Activated CD8-positive, alpha-beta memory T cell treated with anti-CD3 and anti-CD28 coated beads, Interleukin-2, amount 10 ng/mL, durations not matched to agents 7 days and 5 days (primary cell): Measurements from ENCODE around the gene IKZF1. TPM values are rescaled to one million over a fixed set of nuclear protein-coding genes. Genes with fewer than 3 reads are reported as not detected.

ENCODE experiments used
- ATAC-seq: fragments of 150-1000 bp; cut with Tn5 transposase; one replicate; pipeline ENCODE4 v1.10.0; 2021; ENCODE audit warnings: moderate library complexity
- CTCF ChIA-PET: fragments of 350-600 bp; sonication (Branson Sonifier 250); formaldehyde crosslinking; loops from one replicate; lab custom pipeline; 2021; ENCODE audit warnings: antibody characterized with exemption; lab: Charles Lee
- DNase-seq: peaks from one replicate; pipeline ENCODE4 v3.0.0-alpha.2; 2020
- H3K27ac Mint-ChIP-seq: one replicate; pipeline ENCODE4 v1.8.0; 2021; ENCODE audit warnings: mild to moderate bottlenecking, mixed read lengths
- H3K27me3 Mint-ChIP-seq: one replicate; pipeline ENCODE4 v1.8.0; 2021; ENCODE audit warnings: mixed read lengths
- H3K36me3 Mint-ChIP-seq: one replicate; pipeline ENCODE4 v1.8.0; 2021; ENCODE audit warnings: mild to moderate bottlenecking, mixed read lengths
- H3K4me1 Mint-ChIP-seq: one replicate; pipeline ENCODE4 v1.8.0; 2021; ENCODE audit warnings: mixed read lengths
- H3K4me3 Mint-ChIP-seq: one replicate; pipeline ENCODE4 v1.8.0; 2021; ENCODE audit warnings: mild to moderate bottlenecking, moderate library complexity, mixed read lengths
- H3K9me3 Mint-ChIP-seq: one replicate; pipeline ENCODE4 v1.8.0; 2022; ENCODE audit warnings: low read depth, mixed read lengths
- total RNA-seq, 2 experiments: library from RNA; stranded (reverse); gene quantifications; one replicate each; pipeline ENCODE4 v1.2.3, GENCODE V29; 2021

Gene IKZF1
- total RNA-seq, 2 experiments from 2014 or later = 348 to 374 TPM

DNA sequence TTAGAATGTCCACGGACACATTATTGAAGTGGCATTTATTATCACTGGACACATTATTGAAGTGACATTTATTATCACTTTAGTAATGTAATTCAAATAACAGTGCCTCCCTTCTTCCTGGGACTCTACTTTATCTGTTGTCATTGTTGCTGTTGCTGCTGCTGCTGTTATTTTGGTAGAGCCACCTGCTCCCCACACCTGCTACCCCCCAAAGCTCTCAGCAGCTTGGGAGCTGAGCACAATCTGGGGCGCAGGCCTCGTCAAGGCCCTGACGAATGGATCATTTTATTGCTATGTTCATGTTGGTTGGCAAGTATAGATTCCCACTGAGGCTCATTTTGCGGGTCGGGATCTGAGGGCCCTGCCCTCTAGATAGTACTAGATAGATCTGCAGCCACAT lies 120.8 kb downstream of the IKZF1 start:
- H3K27ac Mint-ChIP-seq = no peak overlapping the region
- CTCF ChIA-PET = interaction anchor here (1.0 kb wide), 1 partner anchor 219 kb away, joined by 3 read pairs; no protein-coding TSS in a partner anchor

DNA sequence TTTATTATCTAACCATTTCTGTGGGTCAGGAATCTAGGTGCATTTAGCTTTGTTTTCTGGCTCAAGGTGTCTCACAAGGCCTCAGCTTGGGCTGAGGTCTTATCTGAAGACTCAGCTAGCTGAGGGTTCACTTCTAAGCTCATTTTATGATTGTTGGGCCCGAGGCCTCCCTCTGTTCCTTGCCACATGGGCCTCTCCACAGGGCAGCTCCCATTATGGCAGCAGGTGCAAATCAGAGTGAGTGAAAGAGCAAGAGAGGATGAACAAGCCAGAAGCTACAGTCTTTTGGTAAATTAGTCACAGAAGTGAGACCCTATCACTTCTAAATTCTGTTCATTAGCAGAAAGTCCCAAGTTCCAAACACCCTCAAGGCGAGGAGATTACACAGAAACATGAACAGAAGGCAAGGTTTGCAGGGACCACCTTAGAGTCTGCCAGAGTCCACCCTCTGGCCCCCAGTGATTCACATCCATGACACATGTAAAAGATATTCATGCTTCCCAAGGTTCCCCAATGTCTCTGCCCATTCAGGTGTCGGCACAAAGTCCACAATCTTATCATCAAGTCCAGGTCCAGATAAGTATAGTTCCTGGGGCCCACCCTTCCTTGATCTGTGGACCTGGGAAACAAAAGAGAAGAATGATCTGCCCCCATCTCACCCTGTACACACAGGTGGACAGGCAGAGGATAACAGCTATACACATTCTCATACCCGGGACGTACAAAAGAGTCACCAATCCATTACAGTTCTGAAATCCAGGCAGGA lies 121.9 kb downstream of the IKZF1 start:
- no peaks in the 10 kb centered on the region for H3K27me3 Mint-ChIP-seq
- H3K4me1 Mint-ChIP-seq = peaks cover 4% of the 10 kb centered on the region
- CTCF ChIA-PET = interaction anchor here (1.0 to 2.7 kb wide), 3 partner anchors 9 to 220 kb away, joined by 3 to 17 read pairs (median 5); no protein-coding TSS in a partner anchor
- DNase-seq = no peak
- no peak overlapping the region for H3K27ac Mint-ChIP-seq
- no peak for ATAC-seq
- H3K36me3 Mint-ChIP-seq = peaks cover 4% of the 10 kb centered on the region
- H3K9me3 Mint-ChIP-seq = no peaks in the 10 kb centered on the region
- H3K4me3 Mint-ChIP-seq = no peak overlapping the region

More for the DNA sequence above, 120.8 kb downstream of the IKZF1 start:
- H3K36me3 Mint-ChIP-seq = peaks cover 3% of the 10 kb centered on the region
- no peak for ATAC-seq
- DNase-seq = no peak
- no peaks in the 10 kb centered on the region for H3K27me3 Mint-ChIP-seq
- peaks cover 4% of the 10 kb centered on the region for H3K4me1 Mint-ChIP-seq
- H3K4me3 Mint-ChIP-seq = no peak overlapping the region
- no peaks in the 10 kb centered on the region for H3K9me3 Mint-ChIP-seq

DNA sequence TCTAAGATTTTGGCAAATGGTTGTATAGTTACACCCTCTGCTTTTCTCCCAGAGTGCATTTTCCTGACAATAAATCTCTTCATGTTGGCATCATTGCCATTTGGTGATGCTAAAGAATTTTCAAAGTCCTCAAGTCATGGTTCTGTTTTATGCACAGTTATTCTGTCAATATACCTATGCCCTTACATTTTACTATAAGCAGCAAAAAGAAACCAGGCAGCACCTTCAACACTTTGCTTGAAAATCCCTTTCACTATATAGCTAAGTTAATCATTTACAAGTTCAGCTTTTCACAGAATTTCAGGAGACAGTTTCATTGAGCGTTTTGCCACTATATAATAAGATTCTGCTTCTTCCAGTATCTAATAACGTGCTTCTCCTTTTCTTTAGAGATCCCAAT lies 123.0 kb downstream of the IKZF1 start:
- CTCF ChIA-PET = interaction anchor here (1.5 to 2.7 kb wide), 2 partner anchors 10 to 206 kb away, joined by 5 to 17 read pairs; no protein-coding TSS in a partner anchor
- DNase-seq (no peak), ATAC-seq (no peak)

DNA sequence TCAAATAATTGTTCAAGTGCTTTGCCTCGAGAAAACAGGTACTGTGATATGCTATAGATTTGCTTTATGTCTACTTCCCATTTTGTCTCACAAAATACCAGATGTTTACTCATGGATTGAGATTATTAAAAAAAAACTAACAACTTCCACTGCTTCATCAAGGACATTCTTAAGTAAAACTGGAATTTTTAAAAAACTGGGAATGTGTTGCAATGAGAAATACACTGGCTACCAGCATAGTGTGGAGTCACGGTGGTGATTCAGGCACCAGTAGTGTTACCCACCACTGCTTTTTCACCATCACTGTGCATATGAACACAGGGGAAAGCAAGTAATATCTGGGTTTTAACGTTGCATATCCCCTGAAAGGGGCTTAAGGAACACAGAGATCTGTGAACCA lies 124.4 kb downstream of the IKZF1 start:
- no peak overlapping the region for H3K27ac Mint-ChIP-seq
- H3K4me1 Mint-ChIP-seq = no peaks in the 10 kb centered on the region
- no peak for ATAC-seq
- H3K36me3 Mint-ChIP-seq = peaks cover 4% of the 10 kb centered on the region
- H3K9me3 Mint-ChIP-seq = no peaks in the 10 kb centered on the region
- DNase-seq = no peak
- no peaks in the 10 kb centered on the region for H3K27me3 Mint-ChIP-seq
- H3K4me3 Mint-ChIP-seq = no peak overlapping the region
- CTCF ChIA-PET = no interaction called here

More for the DNA sequence above, 123.0 kb downstream of the IKZF1 start:
- H3K27me3 Mint-ChIP-seq = no peaks in the 10 kb centered on the region
- no peak overlapping the region for H3K4me3 Mint-ChIP-seq
- H3K36me3 Mint-ChIP-seq = peaks cover 4% of the 10 kb centered on the region
- H3K9me3 Mint-ChIP-seq = no peaks in the 10 kb centered on the region
- no peaks in the 10 kb centered on the region for H3K4me1 Mint-ChIP-seq
- no peak overlapping the region for H3K27ac Mint-ChIP-seq

DNA sequence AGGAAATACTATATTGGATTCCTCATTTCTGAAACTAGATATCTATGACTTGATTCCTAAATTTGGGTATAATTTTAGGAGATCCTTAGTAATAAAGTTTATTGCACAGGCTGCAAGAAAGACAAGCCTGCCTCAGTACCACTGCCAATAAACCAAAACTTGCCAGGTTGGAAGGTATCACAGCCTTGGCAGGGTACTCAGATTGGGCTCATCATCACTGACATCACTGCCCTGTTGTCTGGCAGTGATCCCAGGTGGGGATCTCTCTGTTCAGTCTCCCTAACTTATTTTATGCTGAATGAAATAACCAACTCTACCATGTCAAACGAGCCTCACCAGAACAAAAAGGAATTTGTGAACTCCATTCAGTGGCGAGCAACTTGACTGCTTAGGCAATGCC lies 126.8 kb downstream of the IKZF1 start:
- H3K27me3 Mint-ChIP-seq = no peaks in the 10 kb centered on the region
- ATAC-seq (no peak), DNase-seq (no peak)
- no peak overlapping the region for H3K27ac Mint-ChIP-seq
- CTCF ChIA-PET = no interaction called here
- H3K4me1 Mint-ChIP-seq = no peaks in the 10 kb centered on the region
- no peaks in the 10 kb centered on the region for H3K9me3 Mint-ChIP-seq
- H3K4me3 Mint-ChIP-seq = no peak overlapping the region
- H3K36me3 Mint-ChIP-seq = peaks cover 6% of the 10 kb centered on the region

DNA sequence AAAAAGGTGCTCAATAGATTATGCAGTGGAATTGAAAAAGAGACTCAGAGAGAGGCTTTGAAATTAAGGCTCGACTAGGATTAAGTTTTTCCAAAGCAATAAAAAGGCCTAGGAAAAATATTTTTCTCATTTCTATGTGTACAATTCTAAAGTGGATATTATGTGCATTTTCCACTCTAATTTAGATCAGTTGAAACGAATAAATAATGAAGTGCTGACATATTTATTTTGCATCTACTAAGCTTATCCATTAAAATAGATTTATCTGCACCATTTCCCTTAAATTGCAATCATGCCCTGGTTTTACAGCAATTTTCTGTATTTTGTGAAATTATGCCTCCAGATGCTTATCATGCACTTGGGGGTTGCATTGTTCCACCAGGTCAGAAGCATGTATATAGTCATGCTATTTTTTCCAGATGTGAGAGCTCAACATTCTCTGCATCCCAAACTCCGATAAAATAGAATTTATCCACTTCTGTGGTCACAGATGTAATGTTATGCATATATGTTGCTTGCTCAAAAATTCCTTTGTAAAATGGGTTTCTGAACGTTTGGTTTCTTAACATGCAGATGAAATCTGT lies 127.3 kb downstream of the IKZF1 start:
- no peaks in the 10 kb centered on the region for H3K27me3 Mint-ChIP-seq
- CTCF ChIA-PET = interaction anchor here (1.1 to 2.5 kb wide), 3 partner anchors 11 to 226 kb away, joined by 3 to 15 read pairs (median 7); no protein-coding TSS in a partner anchor
- H3K36me3 Mint-ChIP-seq = peaks cover 7% of the 10 kb centered on the region
- no peaks in the 10 kb centered on the region for H3K4me1 Mint-ChIP-seq
- no peak for ATAC-seq
- no peak overlapping the region for H3K4me3 Mint-ChIP-seq
- DNase-seq = no peak
- H3K9me3 Mint-ChIP-seq = no peaks in the 10 kb centered on the region
- H3K27ac Mint-ChIP-seq = no peak overlapping the region

DNA sequence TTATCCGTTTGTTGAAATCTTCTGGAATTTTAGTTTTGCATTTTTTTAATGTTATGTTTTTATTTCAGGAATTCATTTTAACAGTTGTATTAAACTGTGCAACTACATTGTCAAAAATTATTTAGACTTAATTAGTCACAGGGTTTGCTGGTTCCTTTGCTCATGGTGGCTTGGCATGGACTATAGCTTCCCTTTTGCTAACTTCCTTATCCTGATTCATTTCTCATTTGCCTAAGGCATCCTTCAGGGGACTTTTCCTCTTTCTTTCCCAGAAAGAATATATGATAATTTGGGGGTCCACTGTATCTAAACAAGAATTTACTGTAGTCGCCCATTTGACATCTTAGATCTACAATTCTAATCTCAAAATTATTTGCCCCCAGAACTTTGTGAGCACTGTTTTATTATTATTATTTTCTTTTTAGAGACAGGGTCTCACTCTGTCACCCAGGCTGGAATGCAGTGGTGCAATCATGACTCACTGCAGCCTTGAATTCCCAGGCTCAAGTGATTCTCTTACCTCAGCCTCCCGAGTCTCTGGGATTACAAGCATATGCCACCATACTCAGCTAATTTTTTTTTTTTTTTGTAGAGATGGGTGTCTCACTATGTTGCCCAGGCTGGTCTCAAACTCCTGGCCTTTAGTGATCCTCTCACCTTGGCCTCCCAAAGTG lies 131.8 kb downstream of the IKZF1 start:
- Mint-ChIP-seq H3K4me1 (no peaks in the 10 kb centered on the region), H3K9me3 (peaks cover 3% of the 10 kb centered on the region), H3K27me3 (no peaks in the 10 kb centered on the region), H3K36me3 (peaks cover 40% of the 10 kb centered on the region), H3K4me3 (no peak overlapping the region), H3K27ac (no peak overlapping the region)
- CTCF ChIA-PET = no interaction called here
- no peak for ATAC-seq
- DNase-seq = no peak

DNA sequence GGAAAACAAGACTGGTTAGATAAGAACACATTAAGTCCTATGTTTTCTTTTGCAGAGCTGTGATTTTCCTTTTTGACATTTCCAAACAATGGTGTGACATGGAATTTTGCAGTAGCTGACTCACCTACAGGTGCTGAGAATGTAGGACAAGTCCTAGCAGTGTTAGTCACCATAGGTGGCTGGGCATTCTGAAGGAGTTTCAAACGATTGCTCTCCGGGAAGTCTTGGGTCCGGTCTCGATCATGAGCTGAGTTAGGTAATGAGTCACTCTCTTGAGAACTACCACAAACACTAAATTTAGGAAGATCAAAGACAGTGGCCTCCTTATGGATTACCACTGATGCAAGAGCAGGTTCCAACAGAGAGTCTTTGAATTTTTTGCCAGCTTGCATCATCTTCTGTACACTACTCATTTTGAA lies 142.0 kb downstream of the IKZF1 start:
- no peak overlapping the region for H3K4me3 Mint-ChIP-seq
- CTCF ChIA-PET = interaction anchor here (1.7 to 2.1 kb wide), 3 partner anchors 22 to 714 kb away, joined by 5 to 9 read pairs (median 5); no protein-coding TSS in a partner anchor
- H3K9me3 Mint-ChIP-seq = no peaks in the 10 kb centered on the region
- peak; percentile 6 for ATAC-seq
- H3K27ac Mint-ChIP-seq = peak overlapping the region; percentile 16
- peak; percentile 51 for DNase-seq
- H3K4me1 Mint-ChIP-seq = peaks cover 55% of the 10 kb centered on the region
- no peaks in the 10 kb centered on the region for H3K27me3 Mint-ChIP-seq
- H3K36me3 Mint-ChIP-seq = peaks cover 49% of the 10 kb centered on the region

DNA sequence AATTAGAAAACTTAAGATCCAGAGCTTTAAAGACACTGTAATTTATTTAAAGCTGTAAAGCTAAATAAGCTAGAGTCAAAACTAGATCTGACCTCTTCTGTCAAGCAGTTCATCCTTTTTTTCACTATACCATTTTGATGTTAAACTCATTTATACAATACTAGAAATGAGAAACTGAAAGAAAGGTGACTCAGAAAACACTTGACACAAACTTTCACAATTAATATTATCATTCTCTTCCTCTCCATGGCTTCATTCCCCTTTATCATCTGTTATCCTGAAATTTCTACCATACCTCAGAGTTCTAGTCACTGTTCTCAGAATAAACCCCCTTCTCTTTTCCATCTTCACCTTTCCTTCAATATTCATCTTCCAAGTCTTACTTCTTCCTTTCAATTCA lies 144.3 kb downstream of the IKZF1 start:
- Mint-ChIP-seq H3K36me3 (peaks cover 35% of the 10 kb centered on the region), H3K4me3 (peak overlapping the region; percentile 93), H3K27me3 (no peaks in the 10 kb centered on the region), H3K27ac (peak overlapping the region; percentile 95), H3K9me3 (no peaks in the 10 kb centered on the region), H3K4me1 (peaks cover 53% of the 10 kb centered on the region)
- ATAC-seq (no peak), DNase-seq (no peak)
- CTCF ChIA-PET = interaction anchor here (1.0 to 2.2 kb wide), 8 partner anchors 19 to 356 kb away, joined by 3 to 7 read pairs (median 4); no protein-coding TSS in a partner anchor

DNA sequence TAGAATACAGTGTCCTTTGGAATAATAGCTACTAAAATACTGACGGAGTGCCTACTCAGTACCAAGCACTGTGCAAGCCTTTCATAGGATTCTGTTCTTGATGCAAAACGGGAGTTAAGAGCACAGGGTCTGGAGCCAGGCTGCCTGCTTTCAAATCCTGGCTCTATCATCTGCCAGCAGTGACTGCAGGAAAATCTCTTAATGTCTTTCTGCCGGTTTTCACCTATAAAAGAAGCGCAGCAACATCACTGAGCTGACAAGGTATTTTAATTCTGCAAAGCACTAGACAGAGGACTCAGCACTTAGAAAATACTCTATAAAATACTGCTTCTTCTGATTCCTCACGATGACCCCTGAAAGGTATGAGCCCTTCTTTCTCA lies 145.0 kb downstream of the IKZF1 start:
- H3K4me3 Mint-ChIP-seq = peak overlapping the region; percentile 93
- CTCF ChIA-PET = interaction anchor here (0.8 to 2.2 kb wide), 9 partner anchors 17 to 712 kb away, joined by 3 to 7 read pairs (median 3); no protein-coding TSS in a partner anchor
- H3K27me3 Mint-ChIP-seq = no peaks in the 10 kb centered on the region
- H3K9me3 Mint-ChIP-seq = no peaks in the 10 kb centered on the region
- H3K4me1 Mint-ChIP-seq = peaks cover 48% of the 10 kb centered on the region
- peak overlapping the region; percentile 95 for H3K27ac Mint-ChIP-seq
- ATAC-seq (no peak), DNase-seq (no peak)
- H3K36me3 Mint-ChIP-seq = peaks cover 29% of the 10 kb centered on the region

DNA sequence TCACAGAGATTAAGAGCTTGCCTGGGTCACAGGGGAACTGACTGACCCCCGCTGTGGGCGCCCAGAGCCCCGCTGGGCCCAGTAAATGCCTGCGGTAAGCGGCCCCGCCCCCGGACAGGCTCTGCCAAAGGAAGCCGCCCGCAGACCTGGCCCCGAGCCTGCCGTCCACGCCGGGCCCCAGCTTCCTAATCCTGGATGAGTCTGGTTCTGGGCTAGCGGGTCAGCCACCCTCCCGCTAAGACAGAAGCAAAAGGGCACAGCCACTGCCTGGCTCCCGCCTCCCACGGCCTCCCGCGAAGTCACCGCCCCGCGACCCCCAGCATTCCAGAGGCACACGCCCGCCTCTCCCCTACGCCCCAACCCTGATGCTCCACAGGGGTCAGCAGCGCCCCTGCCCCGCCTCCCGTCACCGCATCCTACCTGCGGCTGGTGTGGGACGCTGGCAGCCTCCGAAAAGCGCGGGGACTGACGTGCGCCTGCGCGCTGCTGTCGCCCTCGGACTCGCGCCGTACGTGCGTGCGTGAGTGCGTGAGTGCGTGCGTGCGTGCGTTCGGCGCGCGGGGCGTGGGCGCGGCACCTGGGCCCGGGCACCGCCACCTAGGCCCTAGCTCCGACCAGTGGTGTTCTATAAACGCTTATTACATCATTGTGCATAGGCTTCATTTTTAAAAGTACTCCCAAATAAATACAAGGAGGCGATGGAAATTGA lies 145.5 kb downstream of the IKZF1 start, which contains the start of gene FIGNL1:
FIGNL1 (minus strand) TSS at position 470 of the 709 bp plus-strand sequence. CDS start 3,063 bp downstream, outside the sequence.
- Mint-ChIP-seq H3K27me3 (no peaks in the 10 kb centered on the region), H3K4me1 (peaks cover 44% of the 10 kb centered on the region), H3K27ac (peak within 1 kb of the TSS; percentile 95), H3K9me3 (no peaks in the 10 kb centered on the region), H3K4me3 (peak within 1 kb of the TSS; percentile 93), H3K36me3 (peaks cover 25% of the 10 kb centered on the region)
- ATAC-seq (peak; percentile 93), DNase-seq (peak; percentile 90)
- CTCF ChIA-PET = interaction anchor here (0.6 to 2.2 kb wide), 10 partner anchors 17 to 711 kb away, joined by 3 to 7 read pairs (median 3); no protein-coding TSS in a partner anchor

DNA sequence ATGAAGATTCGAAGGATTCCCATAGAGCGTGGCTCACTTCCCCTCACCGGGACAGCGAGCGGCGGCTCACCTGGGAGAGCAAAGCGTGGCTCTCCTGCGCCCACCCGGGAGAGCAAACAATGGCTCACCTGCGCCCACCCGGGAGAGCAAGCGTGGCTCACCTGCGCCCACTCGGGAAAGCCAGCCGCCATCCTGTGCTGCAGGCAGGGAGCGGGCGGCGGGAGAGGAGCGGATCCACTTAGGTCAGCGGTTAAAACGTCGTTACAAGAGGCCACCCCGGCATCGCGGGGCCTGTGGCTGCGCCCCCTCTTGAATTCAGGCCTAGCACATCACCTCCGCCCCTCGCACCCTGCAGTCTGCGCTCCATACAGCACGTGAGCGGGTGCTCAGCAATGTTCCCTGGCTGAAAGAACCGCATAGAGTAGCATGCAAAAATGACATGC lies 146.1 kb downstream of the IKZF1 start:
- H3K9me3 Mint-ChIP-seq = no peaks in the 10 kb centered on the region
- H3K4me3 Mint-ChIP-seq = peak overlapping the region; percentile 93
- CTCF ChIA-PET = interaction anchor here (0.6 to 1.2 kb wide), 5 partner anchors 16 to 710 kb away, joined by 3 to 5 read pairs (median 3); no protein-coding TSS in a partner anchor
- H3K4me1 Mint-ChIP-seq = peaks cover 38% of the 10 kb centered on the region
- peak overlapping the region; percentile 95 for H3K27ac Mint-ChIP-seq
- DNase-seq (peak; percentile 48), ATAC-seq (peak; percentile 18)
- peaks cover 19% of the 10 kb centered on the region for H3K36me3 Mint-ChIP-seq
- no peaks in the 10 kb centered on the region for H3K27me3 Mint-ChIP-seq
